ENCODE data around the gene ZMYM4.
"Not testable (repeated sequence)": the region's sequence is repeated elsewhere in the genome, so short reads cannot be mapped to it uniquely, and the experiment has no call there.

ZMYM4 gene

DNA sequence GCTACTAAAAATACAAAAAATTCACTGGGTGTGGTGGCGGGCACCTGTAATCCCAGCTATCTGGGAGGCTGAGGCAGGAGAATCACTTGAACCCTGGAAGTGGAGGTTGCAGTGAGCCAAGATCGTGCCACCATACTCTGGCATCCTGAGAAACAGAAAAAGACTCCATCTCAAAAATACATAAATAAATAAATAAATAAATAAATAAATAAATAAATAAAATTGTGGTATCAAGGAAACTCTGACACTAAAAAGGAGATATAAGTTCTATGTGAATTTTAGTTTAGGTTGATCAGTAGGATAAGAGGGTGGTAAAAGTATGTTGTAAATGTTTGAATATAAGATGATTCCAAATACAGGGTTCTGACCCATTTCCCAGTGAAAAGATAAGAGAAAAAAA lies 63.1 kb downstream of the ZMYM4 start:
- not testable (repeated sequence) for H3K4ac ChIP-seq (ENCODE audit: low read depth in 1 of 2, low read length in 2 of 2); H2AFZ ChIP-seq (ENCODE audit: low read depth, low read length); H2BK120ac ChIP-seq (ENCODE audit: low read depth, low read length); H4K91ac ChIP-seq (ENCODE audit: low read length); H3K27me3 ChIP-seq (ENCODE audit: control insufficient read depth in 1 of 2, insufficient read depth in 1 of 2, low read length in 2 of 2); H3K4me1 ChIP-seq (ENCODE audit: control insufficient read depth, insufficient read depth, low read depth, low read length); H2AK5ac ChIP-seq (ENCODE audit: low read length, severe bottlenecking); H3K18ac ChIP-seq (ENCODE audit: low read depth in 1 of 2, low read length in 2 of 2); H3K14ac ChIP-seq (ENCODE audit: low read length in 2 of 2); H2BK12ac ChIP-seq (ENCODE audit: low read length in 2 of 2); H3K4me2 ChIP-seq (ENCODE audit: low read length, poor library complexity, severe bottlenecking); H3K9ac ChIP-seq (ENCODE audit: low read length); H3K27ac ChIP-seq (ENCODE audit: low read length, poor library complexity, severe bottlenecking); H3K4me3 ChIP-seq (ENCODE audit: insufficient read depth in 1 of 2, low read depth in 1 of 2, low read length in 2 of 2); H3K23ac ChIP-seq (ENCODE audit: low read length in 2 of 2); H2BK15ac ChIP-seq (ENCODE audit: low read depth, poor library complexity, severe bottlenecking); H2BK5ac ChIP-seq (ENCODE audit: low read depth, low read length, poor library complexity, severe bottlenecking); H3K9me3 ChIP-seq (ENCODE audit: control insufficient read depth, low read length); DNase-seq; H4K8ac ChIP-seq (ENCODE audit: low read length)
- 100% methylated on average over 2 of the region's 2 CpGs for WGBS
- Histone ChIP-seq H3K79me1 (replicated peaks; ENCODE audit: low read length, poor library complexity, severe bottlenecking) (peaks cover 28% of the 10 kb centered on the region), H3K36me3 (ENCODE audit: control insufficient read depth in 1 of 2, insufficient read depth in 2 of 2, low read depth in 1 of 2, low read length in 2 of 2) (peaks cover 11 to 56% of the 10 kb centered on the region in 2 experiments)

DNA sequence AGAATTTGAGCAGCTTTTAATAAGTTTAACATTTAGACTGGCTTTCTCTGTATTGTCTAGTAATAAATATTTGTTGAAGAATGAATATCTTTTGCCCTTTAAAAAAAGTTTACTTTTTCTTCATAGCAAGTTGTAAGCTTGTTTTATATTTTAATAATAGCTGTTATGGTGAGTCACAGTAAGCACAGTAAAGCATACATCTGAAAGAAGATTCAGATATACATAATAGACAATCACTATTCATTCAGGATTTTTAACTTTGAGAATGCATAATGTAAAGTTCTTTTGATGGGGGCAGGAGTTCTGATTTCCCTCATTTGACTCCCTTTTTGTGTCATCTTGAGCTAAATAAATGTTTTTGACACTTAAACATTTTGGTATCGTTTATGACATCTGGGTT lies 66.0 kb downstream of the ZMYM4 start:
- DNase-seq: no peak
- H3K14ac ChIP-seq (ENCODE audit: low read length in 2 of 2): no peak overlapping the region
- H2AFZ ChIP-seq (ENCODE audit: low read depth, low read length): no peak overlapping the region
- H3K18ac ChIP-seq (ENCODE audit: low read depth in 1 of 2, low read length in 2 of 2): no peak overlapping the region
- no peak overlapping the region for H3K23ac ChIP-seq (ENCODE audit: low read length in 2 of 2)
- no peak overlapping the region for H4K8ac ChIP-seq (ENCODE audit: low read length)
- no peak overlapping the region for H2AK5ac ChIP-seq (ENCODE audit: low read length, severe bottlenecking)
- H2BK15ac ChIP-seq (ENCODE audit: low read depth, poor library complexity, severe bottlenecking): no peak overlapping the region
- no peak overlapping the region for H4K91ac ChIP-seq (ENCODE audit: low read length)
- no peak overlapping the region for H2BK12ac ChIP-seq (ENCODE audit: low read length in 2 of 2)
- H2BK120ac ChIP-seq (ENCODE audit: low read depth, low read length): no peak overlapping the region
- no peak overlapping the region for H3K4me3 ChIP-seq (ENCODE audit: insufficient read depth in 1 of 2, low read depth in 1 of 2, low read length in 2 of 2)
- no peaks in the 10 kb centered on the region for H3K27me3 ChIP-seq (ENCODE audit: control insufficient read depth in 1 of 2, insufficient read depth in 1 of 2, low read length in 2 of 2)
- H3K27ac ChIP-seq (ENCODE audit: low read length, poor library complexity, severe bottlenecking): no peak overlapping the region
- no peak overlapping the region for H3K9ac ChIP-seq (ENCODE audit: low read length)
- no peak overlapping the region for H3K4ac ChIP-seq (ENCODE audit: low read depth in 1 of 2, low read length in 2 of 2)
- no peaks in the 10 kb centered on the region for H3K9me3 ChIP-seq (ENCODE audit: control insufficient read depth, low read length)
- no peaks in the 10 kb centered on the region for H3K4me1 ChIP-seq (ENCODE audit: control insufficient read depth, insufficient read depth, low read depth, low read length)
- H2BK5ac ChIP-seq (ENCODE audit: low read depth, low read length, poor library complexity, severe bottlenecking): no peak overlapping the region
- WGBS: no CpG with 5 or more reads among the region's 1 CpG
- peaks cover 8 to 39% of the 10 kb centered on the region in 2 experiments for H3K36me3 ChIP-seq (ENCODE audit: control insufficient read depth in 1 of 2, insufficient read depth in 2 of 2, low read depth in 1 of 2, low read length in 2 of 2)
- H3K4me2 ChIP-seq (ENCODE audit: low read length, poor library complexity, severe bottlenecking): no peak overlapping the region
- H3K79me1 ChIP-seq (replicated peaks; ENCODE audit: low read length, poor library complexity, severe bottlenecking): peaks cover 33% of the 10 kb centered on the region

DNA sequence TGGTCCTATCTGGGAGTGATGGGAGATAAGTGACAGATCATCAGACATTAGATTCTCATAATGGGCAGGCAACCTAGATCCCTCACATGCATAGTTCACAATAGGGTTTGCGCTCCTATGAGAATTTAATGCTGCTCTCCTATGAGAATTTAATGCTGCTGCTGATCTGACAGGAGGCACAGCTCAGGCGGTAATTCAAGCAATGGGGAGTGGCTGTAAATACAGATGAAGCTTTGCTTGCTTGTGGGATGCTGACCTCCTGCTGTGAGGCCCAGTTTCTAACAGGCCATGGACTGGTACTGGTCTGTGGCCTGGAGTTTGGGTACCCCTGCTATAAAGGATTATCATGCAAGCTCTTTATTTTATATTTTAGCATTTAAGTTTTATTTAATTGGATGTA lies 72.0 kb downstream of the ZMYM4 start:
- Histone ChIP-seq H3K9ac (ENCODE audit: low read length) (no peak overlapping the region), H3K18ac (ENCODE audit: low read depth in 1 of 2, low read length in 2 of 2) (no peak overlapping the region), H2BK15ac (ENCODE audit: low read depth, poor library complexity, severe bottlenecking) (no peak overlapping the region), H3K9me3 (ENCODE audit: control insufficient read depth, low read length) (no peaks in the 10 kb centered on the region), H2BK12ac (ENCODE audit: low read length in 2 of 2) (no peak overlapping the region), H2BK5ac (ENCODE audit: low read depth, low read length, poor library complexity, severe bottlenecking) (no peak overlapping the region), H3K27me3 (ENCODE audit: control insufficient read depth in 1 of 2, insufficient read depth in 1 of 2, low read length in 2 of 2) (no peaks in the 10 kb centered on the region), H2BK120ac (ENCODE audit: low read depth, low read length) (no peak overlapping the region), H3K79me1 (replicated peaks; ENCODE audit: low read length, poor library complexity, severe bottlenecking) (peaks cover 33% of the 10 kb centered on the region), H4K91ac (ENCODE audit: low read length) (no peak overlapping the region), H3K36me3 (ENCODE audit: control insufficient read depth in 1 of 2, insufficient read depth in 2 of 2, low read depth in 1 of 2, low read length in 2 of 2) (peaks cover 5 to 12% of the 10 kb centered on the region in 2 experiments), H3K23ac (ENCODE audit: low read length in 2 of 2) (no peak overlapping the region), H3K27ac (ENCODE audit: low read length, poor library complexity, severe bottlenecking) (no peak overlapping the region), H3K4me1 (ENCODE audit: control insufficient read depth, insufficient read depth, low read depth, low read length) (peaks cover 2% of the 10 kb centered on the region), H3K14ac (ENCODE audit: low read length in 2 of 2) (no peak overlapping the region), H2AK5ac (ENCODE audit: low read length, severe bottlenecking) (no peak overlapping the region), H4K8ac (ENCODE audit: low read length) (no peak overlapping the region), H3K4me2 (ENCODE audit: low read length, poor library complexity, severe bottlenecking) (no peak overlapping the region), H3K4ac (ENCODE audit: low read depth in 1 of 2, low read length in 2 of 2) (no peak overlapping the region), H2AFZ (ENCODE audit: low read depth, low read length) (no peak overlapping the region), H3K4me3 (ENCODE audit: insufficient read depth in 1 of 2, low read depth in 1 of 2, low read length in 2 of 2) (no peak overlapping the region)
- DNase-seq: no peak
- WGBS: 96% methylated on average over 2 of the region's 2 CpGs

DNA sequence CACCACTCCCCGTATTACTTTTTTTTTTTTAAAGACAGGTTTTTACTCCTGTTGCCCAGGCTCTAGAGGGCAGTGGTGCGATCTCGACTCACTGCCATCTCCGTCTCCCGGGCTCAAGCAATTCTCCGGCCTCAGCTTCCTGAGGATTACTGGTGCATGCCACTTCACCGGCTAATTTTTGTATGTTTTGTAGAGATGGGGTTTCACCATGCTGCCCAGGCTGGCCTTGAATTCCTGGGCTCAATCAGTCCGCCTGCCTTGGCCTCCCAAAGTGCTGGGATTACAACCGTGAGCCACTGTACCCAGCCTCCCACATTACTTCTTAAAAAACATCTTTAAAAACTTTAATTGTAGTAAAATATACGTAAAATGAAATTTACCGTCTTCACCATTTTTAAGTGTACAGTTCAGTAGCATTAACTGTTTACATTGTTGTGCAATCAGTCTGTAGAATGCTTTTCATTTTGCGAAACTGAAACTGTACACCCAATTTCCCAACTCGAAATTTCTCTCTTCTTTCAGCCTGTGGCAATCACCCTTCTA lies 77.0 kb downstream of the ZMYM4 start:
- no peaks in the 10 kb centered on the region for H3K9me3 ChIP-seq (ENCODE audit: control insufficient read depth, low read length)
- no peak overlapping the region for H3K9ac ChIP-seq (ENCODE audit: low read length)
- no peak overlapping the region for H2BK15ac ChIP-seq (ENCODE audit: low read depth, poor library complexity, severe bottlenecking)
- no peak overlapping the region for H4K91ac ChIP-seq (ENCODE audit: low read length)
- no peak overlapping the region for H2BK5ac ChIP-seq (ENCODE audit: low read depth, low read length, poor library complexity, severe bottlenecking)
- no peak overlapping the region for H3K18ac ChIP-seq (ENCODE audit: low read depth in 1 of 2, low read length in 2 of 2)
- peaks cover 16% of the 10 kb centered on the region for H3K79me1 ChIP-seq (replicated peaks; ENCODE audit: low read length, poor library complexity, severe bottlenecking)
- H2BK12ac ChIP-seq (ENCODE audit: low read length in 2 of 2): no peak overlapping the region
- no peak overlapping the region for H3K4me3 ChIP-seq (ENCODE audit: insufficient read depth in 1 of 2, low read depth in 1 of 2, low read length in 2 of 2)
- H3K36me3 ChIP-seq (ENCODE audit: control insufficient read depth in 1 of 2, insufficient read depth in 2 of 2, low read depth in 1 of 2, low read length in 2 of 2): no peaks in the 10 kb centered on the region
- DNase-seq: peak; percentile 55
- H4K8ac ChIP-seq (ENCODE audit: low read length): no peak overlapping the region
- no peak overlapping the region for H3K4me2 ChIP-seq (ENCODE audit: low read length, poor library complexity, severe bottlenecking)
- H2BK120ac ChIP-seq (ENCODE audit: low read depth, low read length): no peak overlapping the region
- no peak overlapping the region for H2AK5ac ChIP-seq (ENCODE audit: low read length, severe bottlenecking)
- no peak overlapping the region for H3K14ac ChIP-seq (ENCODE audit: low read length in 2 of 2)
- no peak overlapping the region for H3K4ac ChIP-seq (ENCODE audit: low read depth in 1 of 2, low read length in 2 of 2)
- H3K23ac ChIP-seq (ENCODE audit: low read length in 2 of 2): no peak overlapping the region
- peaks cover 2% of the 10 kb centered on the region for H3K4me1 ChIP-seq (ENCODE audit: control insufficient read depth, insufficient read depth, low read depth, low read length)
- no peak overlapping the region for H3K27ac ChIP-seq (ENCODE audit: low read length, poor library complexity, severe bottlenecking)
- 89% methylated on average over 7 of the region's 13 CpGs for WGBS
- H2AFZ ChIP-seq (ENCODE audit: low read depth, low read length): no peak overlapping the region
- no peaks in the 10 kb centered on the region for H3K27me3 ChIP-seq (ENCODE audit: control insufficient read depth in 1 of 2, insufficient read depth in 1 of 2, low read length in 2 of 2)
